Measurements from ENCODE around the gene ZNF256. TPM values are rescaled to one million over a fixed set of nuclear protein-coding genes. Genes with fewer than 3 reads are reported as not detected.

The ZNF256 gene
- total RNA-seq, 4 donors from 2014 or later = 4.2 to 8.6 (median 5.2) TPM

- no peak for TF ChIP-seq CTCF (IDR thresholded peaks at IDR 0.05)
- TF ChIP-seq EP300 (IDR thresholded peaks at IDR 0.05) = no peak
- no peak for TF ChIP-seq POLR2A (IDR thresholded peaks at IDR 0.05)
- no peak for TF ChIP-seq POLR2AphosphoS5 (IDR thresholded peaks at IDR 0.05)
- ATAC-seq = no peak
- peaks cover 0 to 54% (median 0%) of the 10 kb centered on the region in 3 donors for H3K9me3 ChIP-seq
Measured at GRCh38 chr19:57905258-57905657, 42.2 kb downstream of the ZNF256 start.

GRCh38 chr19:57903618-57904184, 43.8 kb downstream of the ZNF256 start:
- Histone ChIP-seq H3K4me1 (peaks cover 0 to 9% (median 0%) of the 10 kb centered on the region in 3 donors), H3K27me3 (no peaks in the 10 kb centered on the region), H3K4me3 (no peak overlapping the region), H3K9me3 (peaks cover 0 to 45% (median 0%) of the 10 kb centered on the region in 3 donors), H3K27ac (no peak overlapping the region), H3K36me3 (peaks cover 0 to 29% of the 10 kb centered on the region in 2 donors)
- ATAC-seq = no peak
- TF ChIP-seq POLR2AphosphoS5 (IDR thresholded peaks at IDR 0.05) (no peak), EP300 (IDR thresholded peaks at IDR 0.05) (no peak), POLR2A (IDR thresholded peaks at IDR 0.05) (no peak), CTCF (IDR thresholded peaks at IDR 0.05) (no peak)
- WGBS, 2 donors (ENCODE audit: low coverage in 1 of 2) = 55 to 69% methylated on average over 6 to 7 of the region's 7 CpGs

More at GRCh38 chr19:57905258-57905657, 42.2 kb downstream of the ZNF256 start:
- no peak overlapping the region for H3K27ac ChIP-seq
- WGBS, 2 donors (ENCODE audit: low coverage in 1 of 2) = 85 to 87% methylated on average over 5 to 6 of the region's 6 CpGs
- no peaks in the 10 kb centered on the region for H3K27me3 ChIP-seq
- peaks cover 0 to 40% of the 10 kb centered on the region in 2 donors for H3K36me3 ChIP-seq
- H3K4me3 ChIP-seq = no peak overlapping the region
- H3K4me1 ChIP-seq = peaks cover 0 to 9% (median 0%) of the 10 kb centered on the region in 3 donors

GRCh38 chr19:57900311-57900710, 47.2 kb downstream of the ZNF256 start:
- H3K27ac ChIP-seq = no peak overlapping the region
- peaks cover 0 to 9% (median 0%) of the 10 kb centered on the region in 3 donors for H3K4me1 ChIP-seq
- H3K36me3 ChIP-seq = peaks cover 0 to 11% of the 10 kb centered on the region in 2 donors
- no peaks in the 10 kb centered on the region for H3K27me3 ChIP-seq
- no peak overlapping the region for H3K4me3 ChIP-seq
- TF ChIP-seq CTCF (IDR thresholded peaks at IDR 0.05) = no peak
- no peak for TF ChIP-seq POLR2A (IDR thresholded peaks at IDR 0.05)
- TF ChIP-seq POLR2AphosphoS5 (IDR thresholded peaks at IDR 0.05) = no peak
- no peak for TF ChIP-seq EP300 (IDR thresholded peaks at IDR 0.05)
- ATAC-seq = no peak
- 19 to 33% methylated on average over 4 of the region's 5 CpGs for WGBS, 2 donors (ENCODE audit: low coverage in 1 of 2)
- peaks cover 0 to 28% (median 0%) of the 10 kb centered on the region in 3 donors for H3K9me3 ChIP-seq

Other genes starting within 250 kb of the ZNF256 start
- gene ZNF154, start 238.5 kb downstream of the ZNF256 start, total RNA-seq = 10 to 100 TPM in 1 of 4 donors, 1 to 10 TPM in 3; 3.8 to 12.6 (median 9.0) TPM
- 10 to 100 TPM in 3 of 4 donors, 1 to 10 TPM in 1; 8.8 to 16.8 (median 11.7) TPM for gene ZNF671, start 220.1 kb downstream of the ZNF256 start, total RNA-seq
- 10 to 100 TPM; 12.1 to 14.9 (median 13.3) TPM for gene ZNF776, start 200.9 kb downstream of the ZNF256 start, total RNA-seq
- gene ZNF586, start 178.0 kb downstream of the ZNF256 start, total RNA-seq = 10 to 100 TPM; 12.8 to 20.7 (median 17.1) TPM
- gene ZNF552, start 132.8 kb downstream of the ZNF256 start, total RNA-seq = 1 to 10 TPM; 2.7 to 8.7 (median 4.5) TPM
- 10 to 100 TPM in 2 of 4 donors, 1 to 10 TPM in 2; 7.6 to 14.5 (median 10.7) TPM for gene ZNF587B, start 117.4 kb downstream of the ZNF256 start, total RNA-seq
- 10 to 100 TPM in 3 of 4 donors, 1 to 10 TPM in 1; 9.3 to 47.5 (median 17.6) TPM for gene ZNF587, start 97.8 kb downstream of the ZNF256 start, total RNA-seq
- 10 to 100 TPM in 2 of 4 donors, 1 to 10 TPM in 2; 4.9 to 13.5 (median 9.6) TPM for gene ZNF814, start 58.7 kb downstream of the ZNF256 start, total RNA-seq
- gene ZNF417, start 31.1 kb downstream of the ZNF256 start, total RNA-seq = 10 to 100 TPM; 13.9 to 29.3 (median 16.0) TPM
- 10 to 100 TPM; 10.4 to 28.5 (median 13.9) TPM for gene ZNF418, start 12.3 kb downstream of the ZNF256 start, total RNA-seq
- gene C19orf18, start 26.8 kb upstream of the ZNF256 start, total RNA-seq = 1 to 10 TPM in 1 of 4 donors, not detected in 3; 4.8 TPM
- 10 to 100 TPM in 3 of 4 donors, 1 to 10 TPM in 1; 6.0 to 49.0 (median 18.8) TPM for gene ZNF606, start 55.1 kb upstream of the ZNF256 start, total RNA-seq
- not detected for gene ZSCAN1, start 86.3 kb upstream of the ZNF256 start, total RNA-seq
- gene ZNF135, start 111.6 kb upstream of the ZNF256 start, total RNA-seq = 1 to 10 TPM; 5.8 to 9.0 (median 7.5) TPM
- 100 to 1,000 TPM in 3 of 4 donors, 10 to 100 TPM in 1; 82.4 to 144 (median 123) TPM for gene ZSCAN18, start 150.5 kb upstream of the ZNF256 start, total RNA-seq
- 10 to 100 TPM in 2 of 4 donors, 1 to 10 TPM in 2; 8.4 to 14.8 (median 11.7) TPM for gene ZNF329, start 203.1 kb upstream of the ZNF256 start, total RNA-seq
- gene ZNF274, start 235.4 kb upstream of the ZNF256 start, total RNA-seq = 10 to 100 TPM; 17.0 to 23.5 (median 18.6) TPM

Data from gastroesophageal sphincter (tissue), 4 donors.